AG04449 (cell line): ENCODE data around the gene PAX5.

Experiments
- CTCF ChIA-PET: fragments of 350-600 bp; formaldehyde crosslinking; extraction: SDS; loops from one replicate; lab custom pipeline; 2021; ENCODE audit warnings: antibody characterized with exemption; lab: Yijun Ruan, JAX
- POLR2A ChIA-PET: fragments of 400-600, 350-600 bp; formaldehyde crosslinking; extraction: SDS; loops from one replicate; lab custom pipeline; 2020; ENCODE audit warnings: antibody characterized with exemption, inconsistent platforms; lab: Yijun Ruan, JAX
- DNase-seq: peaks from one replicate; pipeline ENCODE4 v3.0.0-alpha.2; 2010; ENCODE audit warnings: low read depth, low spot score
- H3K4me3 ChIP-seq: 2 replicates; pipeline ENCODE4 v1.5.1; 2011; ENCODE audit warnings: low read depth, mild to moderate bottlenecking, control low read depth, low read length
- TF ChIP-seq, protein P1 (sequence below): IDR thresholded peaks from one replicate; pipeline ENCODE4 v1.5.1; 2011; ENCODE audit warnings: mild to moderate bottlenecking, moderate library complexity, low read length, control low read depth, inconsistent platforms; ENCODE audit not compliant: insufficient read depth; ENCODE audit errors: missing control alignments

Gene PAX5

DNA sequence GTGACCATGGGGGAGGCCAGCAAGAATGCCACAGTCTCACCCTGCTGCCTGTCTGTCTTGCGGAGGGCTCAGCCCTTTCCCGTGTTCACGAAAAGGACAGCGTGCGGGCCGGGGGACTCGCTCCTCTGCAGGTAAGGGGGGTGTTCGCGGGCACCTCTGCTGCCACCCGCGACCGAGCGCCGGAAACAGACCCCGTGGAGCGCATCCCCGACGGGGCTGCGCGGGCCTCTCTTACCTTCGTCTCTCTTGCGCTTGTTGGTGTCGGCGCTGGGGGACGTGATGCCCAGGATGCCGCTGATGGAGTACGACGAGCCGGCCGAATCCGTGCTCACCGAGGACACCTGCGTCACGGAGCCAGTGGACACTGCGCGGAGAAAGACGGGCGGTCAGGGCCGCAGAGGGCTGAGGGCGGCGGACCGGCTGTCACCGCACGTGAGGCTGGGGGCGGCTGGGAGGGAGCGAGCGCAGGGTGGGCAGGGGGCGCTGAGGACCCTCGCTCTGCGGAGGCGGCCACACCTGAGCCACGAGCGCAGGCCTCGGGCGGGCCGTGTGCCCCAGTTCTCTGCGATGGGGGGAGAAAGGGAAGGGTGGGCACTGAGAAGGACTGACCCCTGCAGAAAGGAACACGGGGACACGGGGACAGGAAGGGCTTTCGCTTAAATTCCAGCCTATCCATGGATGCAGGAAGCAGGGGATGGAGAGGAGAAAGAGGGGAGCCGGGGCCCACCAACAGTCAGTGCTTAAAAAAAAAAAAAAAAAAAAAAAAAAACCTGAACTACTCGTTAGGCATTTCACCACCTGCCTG lies 31.5 kb downstream of the PAX5 start:
- CTCF ChIA-PET: no interaction called here
- DNase-seq: no peak
- TF ChIP-seq, protein P1, sequence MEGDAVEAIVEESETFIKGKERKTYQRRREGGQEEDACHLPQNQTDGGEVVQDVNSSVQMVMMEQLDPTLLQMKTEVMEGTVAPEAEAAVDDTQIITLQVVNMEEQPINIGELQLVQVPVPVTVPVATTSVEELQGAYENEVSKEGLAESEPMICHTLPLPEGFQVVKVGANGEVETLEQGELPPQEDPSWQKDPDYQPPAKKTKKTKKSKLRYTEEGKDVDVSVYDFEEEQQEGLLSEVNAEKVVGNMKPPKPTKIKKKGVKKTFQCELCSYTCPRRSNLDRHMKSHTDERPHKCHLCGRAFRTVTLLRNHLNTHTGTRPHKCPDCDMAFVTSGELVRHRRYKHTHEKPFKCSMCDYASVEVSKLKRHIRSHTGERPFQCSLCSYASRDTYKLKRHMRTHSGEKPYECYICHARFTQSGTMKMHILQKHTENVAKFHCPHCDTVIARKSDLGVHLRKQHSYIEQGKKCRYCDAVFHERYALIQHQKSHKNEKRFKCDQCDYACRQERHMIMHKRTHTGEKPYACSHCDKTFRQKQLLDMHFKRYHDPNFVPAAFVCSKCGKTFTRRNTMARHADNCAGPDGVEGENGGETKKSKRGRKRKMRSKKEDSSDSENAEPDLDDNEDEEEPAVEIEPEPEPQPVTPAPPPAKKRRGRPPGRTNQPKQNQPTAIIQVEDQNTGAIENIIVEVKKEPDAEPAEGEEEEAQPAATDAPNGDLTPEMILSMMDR: no peak
- no peak overlapping the region for H3K4me3 ChIP-seq
- POLR2A ChIA-PET: no interaction called here

DNA sequence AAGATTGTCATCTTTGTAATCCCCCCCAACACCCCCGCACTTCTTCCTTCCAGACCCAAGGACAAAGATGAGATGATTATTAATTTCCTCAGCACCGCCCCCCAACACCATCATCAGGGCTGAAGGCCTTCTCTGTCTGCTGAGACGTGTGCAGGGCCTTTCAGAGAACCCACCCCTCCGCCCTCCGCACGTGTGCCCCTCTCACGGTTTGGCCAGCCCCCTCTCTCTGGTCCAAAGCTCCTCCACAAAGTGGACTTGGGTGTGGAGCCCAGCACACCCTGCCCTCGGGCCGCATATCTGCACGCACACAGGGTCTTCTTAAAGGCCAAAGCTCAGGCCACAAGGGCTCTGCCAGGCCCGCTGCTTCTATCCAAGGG lies 32.0 kb downstream of the PAX5 start:
- no peak overlapping the region for H3K4me3 ChIP-seq
- TF ChIP-seq, protein P1: no peak
- ChIA-PET CTCF (no interaction called here), POLR2A (no interaction called here)
- no peak for DNase-seq

DNA sequence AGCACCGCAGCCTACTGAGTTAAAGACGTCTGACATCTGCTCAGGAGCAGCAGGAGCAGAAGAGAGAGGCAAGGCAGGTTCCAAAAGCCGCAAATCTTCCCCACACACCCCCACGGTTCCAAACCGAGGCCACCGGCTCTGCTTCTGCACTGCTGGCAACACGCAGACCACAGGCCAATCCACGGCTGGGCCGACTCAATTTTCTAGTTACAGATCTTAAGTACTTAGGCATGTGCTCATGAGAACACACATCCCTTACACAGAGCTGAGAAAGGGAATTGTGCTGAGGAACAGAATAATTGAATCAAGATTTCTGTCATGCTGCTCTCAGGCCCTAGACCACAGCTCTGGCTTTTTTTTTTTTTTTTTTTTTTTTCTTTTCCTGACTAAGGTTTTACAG lies 32.6 kb downstream of the PAX5 start:
- H3K4me3 ChIP-seq: no peak overlapping the region
- CTCF ChIA-PET: no interaction called here
- POLR2A ChIA-PET: no interaction called here
- TF ChIP-seq, protein P1: no peak
- no peak for DNase-seq

DNA sequence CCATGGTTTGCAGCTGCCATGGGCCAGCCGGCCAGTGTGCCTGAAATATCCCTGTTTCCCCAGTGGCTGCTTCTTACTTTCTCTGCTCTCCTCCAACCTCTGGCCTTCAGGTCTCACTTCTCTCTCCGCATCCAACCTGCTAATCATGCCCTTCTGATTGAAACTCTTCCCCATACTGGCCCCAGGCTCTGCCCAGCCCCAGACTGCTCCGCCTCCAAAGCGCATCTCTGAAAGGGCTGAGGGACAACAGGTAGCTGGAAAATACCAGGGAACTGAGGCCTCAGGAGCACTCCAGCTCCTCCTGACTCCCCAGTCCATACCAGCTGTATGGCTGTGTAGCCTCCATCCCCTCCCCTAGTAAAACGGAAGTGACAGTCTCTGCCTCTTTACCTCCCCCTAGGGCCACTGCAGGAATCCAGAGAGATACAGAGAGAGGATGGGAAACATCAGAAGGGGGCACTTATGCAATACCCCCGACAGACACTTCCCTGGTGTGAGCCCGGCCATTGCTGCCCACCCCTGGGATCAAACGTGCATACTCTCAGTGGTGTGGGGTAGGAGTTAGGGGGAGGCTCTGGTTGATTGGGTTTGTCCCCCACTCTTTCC lies 34.2 kb downstream of the PAX5 start:
- no peak for DNase-seq
- POLR2A ChIA-PET: no interaction called here
- H3K4me3 ChIP-seq: no peak overlapping the region
- TF ChIP-seq, protein P1: no peak
- CTCF ChIA-PET: no interaction called here

DNA sequence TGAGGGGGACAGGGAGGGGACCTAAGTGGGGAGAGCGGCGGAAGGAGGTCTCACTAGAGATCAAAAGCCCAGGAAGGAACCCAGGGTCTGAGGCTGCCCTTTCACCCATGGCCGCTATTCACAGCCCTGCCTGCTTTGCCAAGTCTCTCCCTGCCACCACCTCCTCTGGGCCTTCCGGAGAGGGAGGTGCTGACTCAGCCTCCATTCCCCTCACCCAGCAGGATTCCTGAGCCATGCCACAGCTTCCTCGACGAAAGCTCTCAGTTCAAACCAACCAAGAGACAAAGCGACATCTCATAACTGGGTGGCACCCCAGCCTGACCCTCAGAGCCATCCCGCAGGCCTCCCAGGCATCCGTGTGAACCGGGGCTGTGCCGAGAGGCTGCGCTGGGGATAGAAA lies 36.7 kb downstream of the PAX5 start:
- no peak overlapping the region for H3K4me3 ChIP-seq
- DNase-seq: no peak
- ChIA-PET CTCF (interaction anchor here (0.9 to 1.8 kb wide), 5 partner anchors 81 to 359 kb away, joined by 3 to 6 read pairs (median 3); no protein-coding TSS in a partner anchor), POLR2A (no interaction called here)
- TF ChIP-seq, protein P1: no peak

DNA sequence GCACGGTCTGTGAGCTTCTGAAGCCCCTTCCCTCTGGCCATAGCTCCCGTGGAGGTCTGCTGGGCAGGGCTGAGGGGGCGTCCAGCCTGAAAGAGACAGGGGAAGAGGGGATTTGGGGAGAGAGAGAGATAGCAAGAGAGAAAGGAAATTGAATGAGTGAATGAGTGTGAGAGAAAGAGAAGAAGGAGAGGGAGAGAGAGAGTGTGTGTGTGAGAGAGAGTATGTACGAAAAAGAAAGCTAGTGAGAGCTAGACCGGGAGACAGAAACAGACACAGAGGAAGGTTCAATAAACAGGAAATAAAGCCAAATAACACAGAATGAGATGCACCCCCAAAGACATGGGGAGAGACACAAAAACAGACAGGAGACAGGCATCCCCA lies 37.4 kb downstream of the PAX5 start:
- ChIA-PET POLR2A (no interaction called here), CTCF (interaction anchor here (0.9 to 1.9 kb wide), 14 partner anchors 8 to 415 kb away, joined by 3 to 25 read pairs (median 6); no protein-coding TSS in a partner anchor)
- H3K4me3 ChIP-seq: no peak overlapping the region

More for the DNA sequence above, 37.4 kb downstream of the PAX5 start:
- TF ChIP-seq, protein P1: no peak
- DNase-seq: no peak
